Stimulated activated CD8-positive, alpha-beta memory T cell treated with anti-CD3 and anti-CD28 coated beads, Interleukin-7, amount 100 ng/mL, for 24 hours (primary cell): Measurements from ENCODE around the gene SUPT16H.
"Not testable (repeated sequence)": the region's sequence is repeated elsewhere in the genome, so short reads cannot be mapped to it uniquely, and the experiment has no call there.

Experiments used
- DNase-seq: peaks from one replicate; pipeline ENCODE4 v3.0.0-alpha.2; 2020; ENCODE audit warnings: low read depth

The SUPT16H gene

GRCh38 chr14:21383848-21384493, at the start of gene SUPT16H:
TSS of gene SUPT16H (minus strand) at chr14:21384019. CDS start at chr14:21383927, 92 bp downstream.
- peak; percentile 91 for DNase-seq

DNA sequence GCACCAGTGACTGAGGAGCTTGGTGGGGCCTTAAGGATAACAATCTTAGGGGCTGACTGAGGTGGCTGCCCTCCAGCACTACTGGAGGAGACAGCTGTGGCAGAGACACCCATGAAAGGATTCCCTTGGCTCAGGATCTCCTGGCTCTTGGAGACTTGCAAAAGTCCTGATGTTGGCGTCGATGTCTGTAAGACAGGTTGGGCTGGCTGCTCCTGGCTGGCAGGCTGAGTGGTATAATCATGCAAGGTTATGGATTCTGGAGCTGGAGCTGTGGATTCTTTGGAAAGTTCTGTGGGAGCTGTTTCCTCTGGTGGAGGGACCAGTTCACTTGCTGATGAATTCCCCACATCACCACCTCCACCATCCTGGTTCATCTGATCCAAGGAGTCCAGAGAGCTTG, 47.3 kb upstream of the SUPT16H start:
- DNase-seq, result no peak

DNA sequence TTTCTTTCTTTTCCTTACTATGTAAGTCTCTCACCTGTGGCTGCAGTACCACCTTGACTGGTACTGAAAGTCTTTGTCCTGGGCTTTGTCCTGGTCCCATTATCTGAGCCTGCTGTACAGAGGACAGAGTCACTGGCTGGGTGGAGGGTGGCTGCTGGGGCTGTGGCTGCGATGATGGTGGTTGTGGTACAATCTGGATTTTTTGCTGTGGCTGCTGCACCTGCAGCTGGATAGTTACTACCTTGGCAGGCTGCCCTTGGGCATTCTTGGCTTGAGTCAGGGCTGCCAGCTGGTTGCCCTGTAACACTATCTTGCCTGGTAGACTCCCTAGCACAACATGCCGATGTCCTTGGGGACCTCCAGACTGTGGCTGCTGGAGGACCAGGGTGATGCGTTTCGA, 45.1 kb upstream of the SUPT16H start:
- DNase-seq, result no peak

DNA sequence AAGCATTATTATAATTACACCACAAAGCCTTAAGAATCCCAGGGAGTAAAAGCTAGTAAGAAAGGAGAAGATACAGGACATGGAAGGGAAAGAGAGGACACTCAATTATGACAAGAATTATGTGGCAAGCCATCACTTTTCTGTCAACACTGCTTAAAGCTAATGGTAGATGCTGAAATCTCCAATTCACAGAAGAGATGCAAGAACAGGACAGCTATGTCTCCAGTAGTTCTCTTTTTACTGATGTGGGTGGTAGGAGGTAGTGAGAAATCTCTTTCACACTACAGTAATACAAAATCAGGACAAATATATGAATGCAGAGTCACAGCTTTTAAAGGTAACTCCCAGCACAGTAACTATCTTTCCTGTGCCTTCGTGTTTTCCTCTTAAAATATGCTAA, 42.9 kb upstream of the SUPT16H start:
- no peak for DNase-seq

DNA sequence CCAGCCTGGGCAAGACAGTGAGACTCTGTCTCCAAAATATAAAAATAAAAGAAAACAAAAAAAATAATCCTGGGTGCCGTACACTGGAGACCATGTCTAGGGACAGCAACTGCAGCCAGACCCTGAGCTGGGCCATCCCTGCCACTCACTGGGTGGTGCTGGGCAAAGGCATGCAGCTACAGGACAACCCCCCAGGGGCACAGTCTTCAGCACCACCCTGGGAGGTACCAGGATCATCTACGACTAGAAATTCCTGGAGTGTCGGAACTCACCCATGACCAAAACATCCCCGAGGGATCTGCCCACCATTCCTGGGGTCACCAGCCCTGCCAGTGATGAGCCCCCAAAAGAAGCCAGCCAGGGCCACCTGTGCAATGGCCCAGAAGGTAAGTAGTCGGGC, 35.7 kb upstream of the SUPT16H start:
- DNase-seq, result no peak

GRCh38 chr14:21415329-21415728, 31.5 kb upstream of the SUPT16H start:
- DNase-seq, result no peak

DNA sequence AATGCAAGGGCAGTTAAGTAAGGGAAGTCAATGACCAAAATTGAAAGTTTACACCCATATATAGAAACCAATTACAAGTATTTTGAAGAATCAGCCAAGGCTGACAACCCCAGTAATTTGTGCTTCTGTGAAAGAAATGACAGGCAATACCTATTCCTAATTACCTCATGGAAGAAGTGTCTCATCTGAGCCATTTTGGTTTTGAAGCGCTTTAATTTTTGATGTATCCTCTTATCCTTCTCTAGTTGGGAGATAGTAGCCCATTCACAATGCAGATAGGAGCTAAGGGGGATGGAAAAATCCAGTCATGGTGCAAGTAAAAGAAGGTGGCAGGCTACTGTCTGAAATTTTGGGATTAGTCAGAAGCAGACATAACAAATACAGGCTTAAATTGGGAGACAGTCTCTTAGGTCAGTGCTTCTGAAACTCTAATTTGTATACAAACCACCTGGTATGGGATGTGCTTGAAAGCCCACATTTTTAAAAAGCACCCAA, 30.4 kb upstream of the SUPT16H start:
- DNase-seq, result no peak

DNA sequence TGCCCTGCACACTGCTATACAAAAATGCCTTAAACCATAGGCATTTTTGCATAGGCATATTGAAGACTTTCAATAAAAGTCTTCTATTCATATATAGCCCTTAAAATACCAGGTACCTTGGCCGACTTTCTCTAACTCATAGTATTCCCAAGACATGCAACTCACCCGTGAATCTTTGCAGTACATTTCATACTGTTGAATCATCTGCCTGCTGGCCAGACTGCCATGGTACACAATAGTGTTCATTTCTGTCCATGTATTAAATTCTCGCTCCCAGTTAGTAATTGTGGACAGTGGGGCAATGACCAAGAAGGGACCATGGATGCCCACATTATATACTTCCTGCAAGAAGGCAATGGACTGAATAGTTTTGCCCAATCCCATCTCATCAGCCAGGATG, 24.3 kb upstream of the SUPT16H start:
- no peak for DNase-seq

GRCh38 chr14:21406213-21406612, 22.4 kb upstream of the SUPT16H start:
- DNase-seq, result no peak

DNA sequence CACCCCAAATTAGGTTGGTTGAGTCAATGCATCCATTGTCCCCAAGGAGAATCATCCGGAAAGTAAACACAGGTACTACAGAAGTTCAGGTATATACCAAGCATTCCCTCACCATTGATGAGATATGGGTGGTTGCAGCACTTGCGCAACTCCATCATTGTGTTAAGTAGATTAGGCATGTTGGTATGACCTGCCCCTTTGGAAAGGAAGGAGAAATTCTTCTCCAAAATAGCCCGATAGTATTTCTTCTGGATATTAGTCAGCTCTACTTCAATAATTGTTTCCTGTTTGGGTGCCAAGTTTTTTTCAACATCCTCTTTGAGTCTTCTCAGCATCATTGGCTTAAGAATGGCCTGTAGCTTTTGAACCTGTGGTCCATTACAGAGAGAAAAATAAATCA, 21.3 kb upstream of the SUPT16H start:
- no peak for DNase-seq

GRCh38 chr14:21399311-21399870, 15.6 kb upstream of the SUPT16H start:
- DNase-seq, result no peak

DNA sequence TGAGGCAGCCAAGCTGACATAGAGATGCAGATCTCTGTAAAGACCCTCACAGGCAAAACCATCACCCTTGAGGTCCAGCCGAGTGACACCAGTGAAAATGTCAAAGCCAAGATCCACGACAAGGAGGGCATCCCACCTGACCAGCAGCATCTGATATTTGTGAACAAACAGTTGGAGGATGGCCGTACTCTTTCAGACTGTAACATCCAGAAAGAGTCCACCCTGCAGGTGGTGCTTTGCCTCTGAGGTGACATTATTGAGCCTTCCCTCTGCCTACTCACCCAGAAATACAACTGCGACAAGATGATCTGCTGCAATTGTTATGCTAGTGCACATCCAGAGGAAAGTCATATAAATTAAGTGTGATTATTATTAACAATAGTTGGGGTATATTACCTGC, 15.1 kb upstream of the SUPT16H start:
- no peak for DNase-seq

DNA sequence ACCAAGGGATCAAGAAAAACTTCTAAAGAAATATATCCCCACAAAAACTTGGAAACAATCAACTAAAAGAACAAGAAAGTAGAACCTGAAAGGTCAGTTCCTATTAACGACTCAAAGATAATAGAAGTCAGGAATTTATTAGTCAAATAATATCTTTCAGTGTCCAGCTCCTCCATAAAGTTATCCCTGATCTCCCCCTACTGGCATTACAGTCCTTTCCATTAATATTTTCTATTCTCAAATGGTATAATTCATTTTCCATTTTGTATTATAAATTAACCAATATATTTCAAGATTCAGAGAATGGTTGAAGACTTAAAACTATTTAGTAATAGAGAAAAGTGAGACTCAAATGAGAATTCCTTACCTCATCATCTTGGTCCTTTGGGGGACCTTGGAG, 11.6 kb upstream of the SUPT16H start:
- DNase-seq, result no peak

- no peak for DNase-seq
Measured at GRCh38 chr14:21385188-21385904, 1.5 kb upstream of the SUPT16H start.

DNA sequence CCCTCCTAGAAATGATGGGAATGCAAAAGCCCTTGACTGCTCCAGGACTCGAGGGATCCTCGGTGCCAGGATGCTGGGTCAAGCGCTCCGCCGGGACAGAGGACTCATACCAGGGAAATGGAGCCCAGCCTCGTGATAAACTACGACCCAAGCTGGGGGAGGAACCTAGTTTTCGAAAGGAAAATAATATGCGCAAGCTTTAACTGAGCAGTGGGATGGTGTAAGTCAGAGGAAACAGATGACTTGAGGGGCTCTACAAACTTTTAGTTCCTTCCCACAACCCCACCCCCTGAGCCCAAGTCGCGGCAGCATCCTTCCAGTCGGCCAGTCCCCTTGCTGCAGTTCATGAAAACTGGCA, 654 bp upstream of the SUPT16H start:
- peak; percentile 19 for DNase-seq

DNA sequence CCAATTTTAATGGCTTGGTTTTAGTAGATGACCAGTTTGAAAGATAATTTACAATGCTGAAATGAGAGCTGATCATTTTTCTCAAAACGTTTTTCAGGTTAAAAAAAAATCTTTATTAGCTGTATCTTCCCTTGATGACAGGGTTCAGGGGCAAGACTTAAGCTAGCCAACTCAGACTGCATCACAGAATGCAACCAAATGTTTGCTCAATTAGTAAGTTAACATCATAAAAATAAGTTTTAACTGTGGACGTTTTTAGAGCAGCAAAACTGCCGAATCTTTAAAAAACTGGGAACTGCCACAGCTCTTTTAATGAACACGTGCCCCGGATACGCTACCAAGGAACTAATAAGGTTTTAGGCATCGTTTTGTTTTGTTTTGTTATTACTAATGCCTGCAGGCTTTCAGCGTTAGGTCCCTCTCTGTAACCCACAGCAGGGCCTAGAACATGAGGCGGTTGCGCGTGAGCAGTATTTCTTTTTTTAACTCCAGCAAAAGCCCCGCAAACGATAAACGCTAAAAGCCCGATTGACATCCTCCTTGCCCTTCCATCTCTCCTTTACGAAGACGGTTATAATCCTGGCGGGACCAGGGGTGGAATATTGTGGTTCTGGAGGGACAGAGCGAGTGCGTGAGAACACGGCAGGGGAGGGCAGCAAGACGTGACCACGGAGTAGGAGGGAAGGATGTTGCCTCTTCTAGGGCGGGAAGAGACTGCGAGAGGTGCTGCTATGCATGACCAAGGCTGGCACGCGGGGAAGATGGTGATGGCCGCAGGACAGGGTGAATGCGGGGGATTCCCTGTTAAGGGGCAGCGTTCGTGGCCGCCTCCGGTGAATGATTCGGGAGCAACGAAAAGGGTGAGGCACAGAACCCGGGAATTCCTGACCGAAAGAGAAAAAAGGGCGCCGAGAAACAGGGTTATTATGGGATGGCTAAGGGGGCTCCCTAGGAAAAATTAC, 652 bp downstream of the SUPT16H start:
- DNase-seq, result peak; percentile 16

- DNase-seq, result no peak
Measured at GRCh38 chr14:21382095-21382494, 1.7 kb downstream of the SUPT16H start.

- no peak for DNase-seq
Measured at GRCh38 chr14:21379338-21379737, 4.5 kb downstream of the SUPT16H start.

GRCh38 chr14:21373980-21374379, 9.8 kb downstream of the SUPT16H start:
- DNase-seq, result no peak

- not testable (repeated sequence) for DNase-seq
Measured at GRCh38 chr14:21372814-21373213, 11.0 kb downstream of the SUPT16H start.

- DNase-seq, result no peak
Measured at GRCh38 chr14:21369949-21370679, 13.7 kb downstream of the SUPT16H start.
